GM18873 (cell line): ENCODE data around the gene BARX2.

ENCODE experiments used
- ATAC-seq: cut with Tn5 transposase; IDR thresholded peaks from one replicate; pipeline ENCODE4 v1.9.1; 2021; ENCODE audit warnings: mild to moderate bottlenecking, moderate library complexity, moderate number of reproducible peaks; ENCODE audit not compliant: unreplicated experiment, low FRiP score

Gene BARX2

GRCh38 chr11:129395883-129396282 lies 20.2 kb downstream of the BARX2 start:
- no peak for ATAC-seq

GRCh38 chr11:129396454-129396853 lies 20.8 kb downstream of the BARX2 start:
- ATAC-seq: no peak

GRCh38 chr11:129402206-129403171 lies 26.8 kb downstream of the BARX2 start:
- ATAC-seq: no peak

GRCh38 chr11:129404731-129405130 lies 29.1 kb downstream of the BARX2 start:
- ATAC-seq: no peak

- no peak for ATAC-seq
Measured at GRCh38 chr11:129408865-129409444, 33.3 kb downstream of the BARX2 start.

GRCh38 chr11:129410395-129410960 lies 34.8 kb downstream of the BARX2 start:
- no peak for ATAC-seq

GRCh38 chr11:129412494-129412893 lies 36.8 kb downstream of the BARX2 start:
- ATAC-seq: no peak

GRCh38 chr11:129414144-129414872 lies 38.7 kb downstream of the BARX2 start:
- ATAC-seq: no peak

- ATAC-seq: no peak
Measured at GRCh38 chr11:129416080-129416820, 40.6 kb downstream of the BARX2 start.

GRCh38 chr11:129417458-129417857 lies 41.8 kb downstream of the BARX2 start:
- no peak for ATAC-seq

GRCh38 chr11:129418039-129418438 lies 42.4 kb downstream of the BARX2 start:
- ATAC-seq: peak; percentile 76

GRCh38 chr11:129419386-129419785 lies 43.7 kb downstream of the BARX2 start:
- ATAC-seq: no peak

GRCh38 chr11:129423426-129423825 lies 47.8 kb downstream of the BARX2 start:
- ATAC-seq: no peak

- ATAC-seq: no peak
Measured at GRCh38 chr11:129425214-129425613, 49.6 kb downstream of the BARX2 start.

GRCh38 chr11:129426038-129426437 lies 50.4 kb downstream of the BARX2 start:
- ATAC-seq: no peak

GRCh38 chr11:129426776-129427175 lies 51.1 kb downstream of the BARX2 start:
- ATAC-seq: no peak

- no peak for ATAC-seq
Measured at GRCh38 chr11:129427376-129427775, 51.7 kb downstream of the BARX2 start.

- no peak for ATAC-seq
Measured at GRCh38 chr11:129427816-129428406, 52.3 kb downstream of the BARX2 start.

- no peak for ATAC-seq
Measured at GRCh38 chr11:129428557-129428956, 52.9 kb downstream of the BARX2 start.
